Endometrium (tissue), 2 donors: Measurements from ENCODE around the gene BCL11B.

Experiments used
- FAIRE-seq: peaks from 2 replicates; lab custom pipeline; 2012; peaks lifted over from hg19 to GRCh38; lab: Jason Lieb, UNC
- donor health status: control.
- donor health status: control.

Gene BCL11B

GRCh38 chr14:99221445-99221844, 50.6 kb downstream of the BCL11B start:
- FAIRE-seq = no peak

- no peak for FAIRE-seq
These were observed 54.7 kb downstream of the BCL11B start for GRCh38 chr14:99217066-99217955.

- FAIRE-seq = no peak
These were observed 55.8 kb downstream of the BCL11B start for GRCh38 chr14:99216191-99216590.

GRCh38 chr14:99215277-99215676, 56.7 kb downstream of the BCL11B start:
- FAIRE-seq = no peak

GRCh38 chr14:99214701-99215100, 57.3 kb downstream of the BCL11B start:
- no peak for FAIRE-seq

GRCh38 chr14:99213527-99213971, 58.4 kb downstream of the BCL11B start:
- FAIRE-seq = no peak

GRCh38 chr14:99213101-99213500, 58.9 kb downstream of the BCL11B start:
- FAIRE-seq = no peak

GRCh38 chr14:99212646-99213045, 59.4 kb downstream of the BCL11B start:
- no peak for FAIRE-seq

- no peak for FAIRE-seq
These were observed 59.8 kb downstream of the BCL11B start for GRCh38 chr14:99212199-99212598.

GRCh38 chr14:99211410-99211809, 60.6 kb downstream of the BCL11B start:
- no peak for FAIRE-seq

GRCh38 chr14:99210333-99210732, 61.7 kb downstream of the BCL11B start:
- FAIRE-seq = no peak

GRCh38 chr14:99209409-99209808, 62.6 kb downstream of the BCL11B start:
- FAIRE-seq = no peak

GRCh38 chr14:99208318-99208717, 63.7 kb downstream of the BCL11B start:
- no peak for FAIRE-seq

GRCh38 chr14:99207456-99207855, 64.5 kb downstream of the BCL11B start:
- FAIRE-seq = no peak

GRCh38 chr14:99206090-99206489, 65.9 kb downstream of the BCL11B start:
- no peak for FAIRE-seq

GRCh38 chr14:99205086-99205688, 66.8 kb downstream of the BCL11B start:
- FAIRE-seq = no peak

GRCh38 chr14:99203801-99204200, 68.2 kb downstream of the BCL11B start:
- FAIRE-seq = no peak

- FAIRE-seq = no peak
These were observed 68.9 kb downstream of the BCL11B start for GRCh38 chr14:99203080-99203479.

- no peak for FAIRE-seq
These were observed 69.5 kb downstream of the BCL11B start for GRCh38 chr14:99202516-99202915.

- FAIRE-seq = no peak
These were observed 70.5 kb downstream of the BCL11B start for GRCh38 chr14:99201351-99202073.

- FAIRE-seq = no peak
These were observed 71.4 kb downstream of the BCL11B start for GRCh38 chr14:99200654-99201005.

GRCh38 chr14:99199846-99200653, 71.9 kb downstream of the BCL11B start:
- no peak for FAIRE-seq
